HG03460 (cell line): Measurements from ENCODE around the gene SOHLH2.

Experiments
- ATAC-seq: cut with Tn5 transposase; IDR thresholded peaks from one replicate; pipeline ENCODE4 v1.9.1; 2021; ENCODE audit not compliant: unreplicated experiment

The SOHLH2 gene

GRCh38 chr13:36190771-36191170 is 23.6 kb downstream of the SOHLH2 start:
- ATAC-seq, result no peak

DNA sequence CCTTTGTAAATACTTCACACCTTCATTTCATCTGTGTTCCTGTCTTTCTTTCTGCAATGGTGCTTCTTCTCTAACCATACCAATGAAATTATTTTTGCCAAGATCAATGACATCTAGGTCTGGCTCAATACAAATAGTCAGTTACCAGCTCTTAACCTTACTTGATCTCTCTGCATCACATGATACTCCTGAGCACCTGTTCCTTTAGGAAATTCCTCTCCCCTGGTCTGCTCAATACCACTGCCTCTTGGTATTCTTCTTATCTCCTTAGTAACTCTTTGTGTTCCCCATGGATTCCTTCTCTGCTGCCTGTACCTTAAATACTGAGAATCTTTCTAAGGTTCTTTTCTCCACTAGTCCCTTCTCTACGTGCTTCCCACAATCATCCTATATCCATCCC is 25.9 kb downstream of the SOHLH2 start:
- ATAC-seq, result no peak

GRCh38 chr13:36183901-36184300 is 30.5 kb downstream of the SOHLH2 start:
- ATAC-seq, result no peak

DNA sequence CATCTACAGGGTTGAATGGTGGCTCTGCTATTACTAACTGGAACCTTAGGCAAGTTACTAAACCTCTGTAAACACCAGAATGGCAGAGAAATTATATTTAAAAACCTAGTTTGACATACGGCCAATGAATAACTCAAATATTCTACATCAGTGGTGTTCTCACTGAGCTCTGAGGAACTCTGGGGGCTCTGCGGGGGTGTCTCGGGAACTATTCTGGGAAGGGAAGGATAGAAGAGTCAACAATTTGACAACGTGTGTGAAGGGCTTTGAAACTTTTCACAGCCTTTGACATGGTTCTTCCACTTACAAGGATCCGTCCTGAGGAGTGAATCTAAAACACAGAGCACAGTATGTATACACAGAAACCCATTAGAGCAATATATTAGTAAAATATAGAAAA is 38.7 kb downstream of the SOHLH2 start:
- ATAC-seq, result no peak

DNA sequence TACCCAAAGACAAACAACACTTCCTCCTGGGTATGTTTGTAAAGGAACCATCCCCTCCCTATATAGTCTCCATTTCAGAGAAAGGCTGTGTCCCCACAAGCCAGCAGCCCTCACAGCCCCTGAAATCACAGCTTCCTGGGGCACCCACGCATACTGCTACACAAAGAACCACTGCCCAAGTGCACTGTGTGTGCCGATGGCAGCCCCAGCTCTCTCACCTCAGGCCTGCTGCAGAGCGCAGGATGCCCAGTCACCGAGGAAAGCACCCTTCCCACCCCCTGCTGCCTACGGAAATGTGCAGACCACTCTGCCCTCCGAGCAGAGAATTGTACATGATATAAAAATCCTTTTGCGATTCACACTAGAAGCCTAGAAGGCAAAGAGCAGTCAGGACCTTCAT is 39.4 kb downstream of the SOHLH2 start:
- ATAC-seq, result no peak

DNA sequence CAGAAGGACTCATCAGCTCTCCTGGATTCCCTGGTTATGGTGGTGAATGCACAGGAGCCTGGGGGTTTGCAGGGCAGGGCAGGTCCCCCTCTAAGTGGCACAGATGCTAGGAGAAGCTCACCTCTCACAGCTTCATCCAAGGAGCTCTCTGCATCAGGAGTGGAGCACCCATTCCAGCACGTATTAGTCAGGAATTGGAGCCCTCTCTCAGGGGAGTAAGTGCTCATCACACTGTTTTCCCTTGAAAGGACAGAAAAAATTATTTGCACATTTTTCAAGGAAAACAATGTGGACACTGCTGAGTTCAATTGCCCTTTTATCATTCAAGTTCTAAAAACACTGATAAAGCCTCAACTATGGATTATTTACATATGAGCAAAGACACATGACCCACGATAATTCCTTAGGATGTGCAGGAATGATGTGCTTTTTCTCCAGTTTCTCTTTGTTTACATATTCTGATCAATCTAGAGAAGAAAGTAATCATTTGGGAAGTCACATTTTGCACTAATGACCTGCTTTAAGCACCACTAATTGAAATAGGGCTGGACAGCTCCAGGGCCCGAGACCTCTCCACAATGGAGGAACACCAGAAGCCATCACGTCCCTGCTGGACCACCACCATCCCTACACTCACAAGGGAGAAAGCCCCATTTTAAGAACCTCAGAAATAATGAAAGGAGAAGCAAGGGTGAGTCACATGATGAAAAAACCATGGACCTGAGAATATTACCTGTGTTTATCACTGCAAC is 40.6 kb downstream of the SOHLH2 start:
- ATAC-seq, result no peak

- no peak for ATAC-seq
Observed at GRCh38 chr13:36166046-36166445, 48.3 kb downstream of the SOHLH2 start.

GRCh38 chr13:36163809-36164308 is 50.5 kb downstream of the SOHLH2 start:
- no peak for ATAC-seq

DNA sequence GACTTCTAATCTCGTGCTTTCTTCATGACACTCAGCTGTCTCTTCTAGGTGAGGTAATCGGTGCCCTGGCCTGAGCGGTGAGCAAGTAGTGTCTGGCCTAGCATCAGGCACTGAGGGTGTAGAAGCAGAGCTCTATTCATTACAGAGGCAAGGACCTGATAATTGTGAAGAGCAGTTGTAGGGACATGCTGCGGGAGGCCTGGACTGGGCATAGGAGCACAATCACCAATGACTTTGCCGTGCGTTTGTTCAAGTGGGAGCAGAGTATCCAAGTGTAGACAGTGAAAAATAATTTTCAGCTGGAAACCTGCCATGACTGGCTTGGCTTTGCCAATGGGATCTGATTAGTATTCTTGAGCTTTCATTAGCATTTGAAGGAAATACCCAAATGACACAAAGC is 51.1 kb downstream of the SOHLH2 start:
- no peak for ATAC-seq

DNA sequence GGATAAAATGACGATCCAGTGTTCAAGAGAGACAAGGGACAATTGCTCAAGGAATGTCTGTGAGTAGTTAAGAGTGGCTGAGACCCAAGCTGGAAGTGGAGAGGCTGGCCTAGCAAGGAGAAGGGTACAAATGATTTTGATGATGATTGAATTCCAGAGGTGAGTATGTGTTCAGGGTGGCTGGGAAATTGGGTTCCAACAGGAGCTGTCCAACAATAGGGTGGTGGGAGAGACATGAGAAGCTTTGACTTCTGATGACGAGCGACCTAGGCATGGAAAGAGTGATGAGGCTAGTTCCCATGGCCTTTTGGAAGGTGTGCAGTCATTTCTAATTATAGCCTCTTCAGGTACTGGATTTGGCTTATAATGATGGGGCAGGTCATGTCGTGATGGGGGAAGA is 54.1 kb downstream of the SOHLH2 start:
- ATAC-seq, result no peak

DNA sequence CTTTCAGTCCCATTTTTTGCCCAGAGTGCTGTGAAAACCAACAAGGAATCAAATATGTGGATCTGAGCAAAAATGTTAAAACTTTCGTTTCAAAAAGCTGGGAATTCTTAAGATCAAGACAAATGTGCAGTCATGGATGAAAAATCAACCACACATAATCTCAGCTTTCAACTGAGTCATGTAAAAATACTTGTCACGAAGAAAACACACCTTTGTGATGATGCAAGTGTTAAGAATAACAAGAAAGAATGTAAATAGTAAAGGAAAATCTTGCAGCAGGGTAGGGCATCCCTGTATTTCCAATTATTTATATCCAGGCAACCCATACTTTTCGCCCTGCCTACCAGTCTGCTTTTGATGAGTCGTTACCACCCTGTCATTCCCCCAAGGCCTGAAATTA is 55.7 kb downstream of the SOHLH2 start:
- no peak for ATAC-seq

DNA sequence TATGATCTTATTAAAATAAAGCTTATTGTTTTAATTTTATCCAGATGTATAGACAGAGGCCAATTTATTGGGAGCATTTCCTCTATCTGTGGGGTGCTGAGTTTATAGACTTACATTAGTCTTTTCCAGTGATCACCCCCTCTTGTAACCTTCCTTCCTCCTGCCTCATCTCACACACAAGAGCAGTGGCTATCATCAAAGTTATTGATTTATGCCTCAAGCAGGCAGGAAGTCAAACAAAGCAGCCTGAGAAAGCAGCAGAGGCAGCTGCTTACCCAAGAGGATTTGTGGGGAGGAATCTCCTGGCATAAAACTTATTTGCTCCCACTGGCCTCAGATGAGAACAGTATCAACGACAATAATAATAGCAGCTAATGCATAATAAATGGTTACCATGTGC is 56.9 kb downstream of the SOHLH2 start:
- no peak for ATAC-seq

GRCh38 chr13:36154567-36155291 is 59.6 kb downstream of the SOHLH2 start:
- ATAC-seq, result no peak

DNA sequence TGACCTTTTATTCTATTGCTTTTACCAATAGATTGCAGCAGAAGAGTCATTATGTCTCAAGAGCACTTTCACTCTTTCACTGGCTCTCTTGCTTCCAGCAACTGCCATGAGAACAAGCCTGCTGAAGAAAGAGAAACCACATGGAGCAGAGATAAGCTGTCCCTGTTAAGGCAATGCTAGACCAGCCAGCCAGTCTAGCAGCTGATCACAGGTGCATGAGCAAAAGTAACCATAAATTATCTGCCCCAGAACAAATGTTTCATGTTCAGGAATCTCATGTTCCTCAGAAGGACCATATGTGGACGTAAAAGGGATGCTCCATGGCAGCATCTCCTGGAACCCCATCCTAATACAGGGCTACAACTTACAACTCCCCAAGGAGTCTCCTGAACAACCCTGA is 62.8 kb downstream of the SOHLH2 start:
- no peak for ATAC-seq

DNA sequence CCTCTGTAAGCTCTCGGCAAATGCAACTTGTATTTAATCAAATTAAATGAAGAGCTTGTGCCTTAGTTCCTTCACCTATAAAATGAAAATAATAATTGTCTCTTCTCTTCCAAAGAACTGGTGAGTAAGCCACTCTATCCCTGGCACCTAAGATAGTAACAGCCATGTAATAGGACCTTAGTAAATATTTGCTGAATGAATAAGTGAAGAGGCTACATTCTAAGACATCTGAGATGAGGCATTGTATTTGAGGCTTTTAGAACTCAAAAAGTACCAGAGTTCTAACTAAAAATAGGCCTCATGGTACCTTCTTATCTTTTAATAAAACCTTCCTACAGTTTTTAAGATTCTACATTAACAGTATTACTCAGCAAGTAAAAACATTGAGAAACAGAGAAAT is 65.9 kb downstream of the SOHLH2 start:
- no peak for ATAC-seq

DNA sequence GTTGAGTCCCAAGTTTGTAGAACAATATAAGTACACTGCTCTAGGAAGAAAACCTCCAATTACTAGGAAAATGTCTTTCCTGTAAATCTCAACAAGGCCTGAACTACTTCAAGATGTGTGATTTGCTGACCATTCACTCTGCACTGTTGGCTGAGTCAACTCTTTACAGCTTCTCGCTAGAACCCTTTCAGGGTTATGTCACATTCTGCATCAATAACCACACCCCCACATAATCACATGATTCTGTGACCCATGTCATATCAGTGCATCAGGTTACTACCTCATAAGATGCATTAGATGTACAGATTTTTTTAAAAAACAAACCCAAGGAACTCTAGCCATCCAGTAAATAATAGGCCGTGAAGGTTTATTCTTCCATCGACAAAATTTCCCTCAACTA is 67.0 kb downstream of the SOHLH2 start:
- no peak for ATAC-seq

GRCh38 chr13:36146511-36147269 is 67.7 kb downstream of the SOHLH2 start:
- ATAC-seq, result no peak

DNA sequence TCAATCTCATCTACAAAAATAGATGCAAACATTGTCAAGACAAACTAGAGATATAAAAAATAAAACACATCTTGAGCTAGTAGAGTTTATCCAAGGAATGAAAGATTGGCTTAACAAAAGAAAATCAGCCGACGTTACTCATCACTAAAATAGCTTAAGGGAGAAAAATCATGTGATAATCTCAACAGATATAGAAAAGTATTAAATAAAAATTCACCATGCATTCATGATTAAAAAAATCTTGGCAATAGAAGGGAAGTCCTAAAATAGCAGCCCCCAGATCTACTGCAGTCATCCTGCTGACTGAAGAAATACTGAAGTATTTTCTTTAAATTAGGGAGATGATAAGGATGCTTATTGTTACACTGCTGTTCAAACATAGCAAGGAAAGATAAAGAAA is 70.6 kb downstream of the SOHLH2 start:
- no peak for ATAC-seq

DNA sequence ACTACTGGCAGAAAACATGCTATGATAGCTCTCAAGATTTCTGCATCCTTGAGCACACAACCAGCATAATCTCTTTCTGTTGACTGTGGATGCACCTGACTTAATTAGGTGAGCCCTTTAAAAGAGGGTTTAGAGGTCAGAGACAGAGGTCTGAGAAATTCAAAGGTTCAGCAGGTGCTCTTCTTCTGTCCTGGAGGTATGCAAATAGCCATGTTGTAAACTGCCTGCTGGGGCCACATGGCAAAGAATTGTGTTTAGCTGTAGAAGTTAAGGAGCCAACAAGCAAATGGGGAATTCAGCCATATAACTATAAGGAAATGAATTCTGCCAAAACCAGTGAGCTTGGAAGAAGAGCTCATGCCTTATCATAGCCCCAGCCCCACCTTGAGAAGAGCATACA is 71.6 kb downstream of the SOHLH2 start:
- no peak for ATAC-seq

DNA sequence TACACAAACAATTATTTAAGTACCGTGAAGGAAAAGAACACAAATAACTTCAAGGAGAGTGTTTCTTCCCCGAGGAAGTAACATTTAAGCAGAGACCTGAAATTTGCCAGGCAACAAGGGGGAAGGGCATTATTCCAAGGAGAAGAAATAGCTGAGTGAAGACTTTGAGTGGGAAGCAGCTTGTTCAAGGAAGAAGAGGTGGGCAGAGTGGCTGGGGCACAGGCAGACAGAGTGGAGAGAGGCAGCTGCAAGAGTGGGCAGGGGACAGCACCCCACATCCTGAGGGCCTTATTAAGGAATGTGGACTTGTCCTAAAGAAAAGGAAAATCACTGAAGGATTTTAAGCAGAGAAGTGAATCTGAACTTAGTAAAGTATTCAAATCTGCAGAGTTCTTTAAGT is 78.5 kb downstream of the SOHLH2 start:
- ATAC-seq, result no peak

GRCh38 chr13:36134632-36135031 is 79.7 kb downstream of the SOHLH2 start:
- ATAC-seq, result no peak
